C4-2B (cell line): Measurements from ENCODE around the gene DDA1.

Experiments used
- CTCF ChIP-seq: fragments of 450-650 bp; conservative IDR thresholded peaks from 2 replicates; pipeline ENCODE4 v1.5.1; 2017; ENCODE audit warnings: mild to moderate bottlenecking
- ZFX ChIP-seq: fragments of 450-650 bp; IDR thresholded peaks from 2 replicates; pipeline ENCODE4 v1.6.1; 2017

GRCh38 chr19:17337675-17338432 lies 28.5 kb downstream of the DDA1 start:
- TF ChIP-seq CTCF (no peak), ZFX (peak; percentile 40; the same call in 1 of the 2 replicates)
